Activated naive CD4-positive, alpha-beta T cell treated with anti-CD3 and anti-CD28 coated beads, Interleukin-2, amount 50 U/mL, for 72 hours (primary cell): ENCODE data around the gene CAB39L. TPM values are rescaled to one million over a fixed set of nuclear protein-coding genes. Genes with fewer than 3 reads are reported as not detected.

ENCODE experiments used
- ATAC-seq, 2 donors: fragments of 150-1000 bp; cut with Tn5 transposase; 2 replicates each; pipeline ENCODE4 v1.10.0; 2021; ENCODE audit warnings: mild to moderate bottlenecking in 2 of 2, moderate library complexity in 2 of 2
- DNase-seq, 2 donors: peaks; one replicate each; pipeline ENCODE4 v3.0.0; 2021 to 2022; ENCODE audit warnings: low spot score in 2 of 2
- H3K27ac Mint-ChIP-seq, 2 donors: one replicate each; pipeline ENCODE4 v1.8.0; 2022; ENCODE audit warnings: mild to moderate bottlenecking in 2 of 2, mixed read lengths in 2 of 2
- H3K36me3 Mint-ChIP-seq, 2 donors: one replicate each; pipeline ENCODE4 v1.8.0; 2022; ENCODE audit warnings: mixed read lengths in 2 of 2
- H3K9me3 Mint-ChIP-seq, 2 donors: one replicate each; pipeline ENCODE4 v1.8.0; 2022; ENCODE audit warnings: mixed read lengths in 2 of 2
- total RNA-seq, 2 donors: library from RNA; stranded (reverse); gene quantifications; one replicate each; pipeline ENCODE4 v1.2.3, GENCODE V29; 2022

The CAB39L gene
- total RNA-seq, 2 donors from 2014 or later, result 5.2 to 14.5 TPM

- ATAC-seq (peak in 1 of 2 donors; percentile 70), DNase-seq (no peak)
- H3K27ac Mint-ChIP-seq, result no peak overlapping the region
- peaks cover 0 to 5% of the 10 kb centered on the region in 2 donors for H3K9me3 Mint-ChIP-seq
- H3K36me3 Mint-ChIP-seq, result peaks cover 6 to 38% of the 10 kb centered on the region in 2 donors
These were observed 6.4 kb upstream of the CAB39L start for GRCh38 chr13:49450105-49450819.

DNA sequence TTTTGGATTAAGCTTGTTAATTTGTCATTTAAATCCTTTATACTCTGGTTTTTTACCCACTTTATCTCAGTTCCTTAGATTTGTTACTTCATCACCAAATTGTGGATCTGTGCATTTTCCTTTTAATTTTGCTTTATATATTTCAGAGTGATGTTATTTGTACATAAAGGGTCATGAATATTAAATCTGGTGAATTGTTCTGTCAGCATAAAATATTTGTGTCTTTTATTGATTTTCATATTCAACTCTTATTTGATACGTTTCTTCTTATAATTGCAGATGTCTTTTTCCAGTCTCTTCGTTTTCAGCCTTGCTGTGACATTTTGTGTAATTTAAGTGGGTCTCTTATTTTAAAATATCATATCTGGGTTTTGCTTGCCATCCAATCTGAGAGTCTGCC, 4.9 kb upstream of the CAB39L start:
- peaks cover 17 to 44% of the 10 kb centered on the region in 2 donors for H3K36me3 Mint-ChIP-seq
- no peak for DNase-seq
- ATAC-seq, result no peak
- H3K9me3 Mint-ChIP-seq, result peaks cover 0 to 5% of the 10 kb centered on the region in 2 donors
- no peak overlapping the region for H3K27ac Mint-ChIP-seq

- Mint-ChIP-seq H3K36me3 (peaks cover 25 to 38% of the 10 kb centered on the region in 2 donors), H3K9me3 (peaks cover 0 to 5% of the 10 kb centered on the region in 2 donors), H3K27ac (peak overlapping the region; percentile 87 to 96)
- DNase-seq (no peak), ATAC-seq (no peak)
These were observed 2.6 kb upstream of the CAB39L start for GRCh38 chr13:49446473-49446872.

- peak in 1 of 2 donors; percentile 7 for DNase-seq
- Mint-ChIP-seq H3K36me3 (peaks cover 25 to 37% of the 10 kb centered on the region in 2 donors), H3K9me3 (peaks cover 0 to 4% of the 10 kb centered on the region in 2 donors), H3K27ac (peak overlapping the region; percentile 79 to 96)
- peak; percentile 14 to 17 for ATAC-seq
These were observed 896 bp upstream of the CAB39L start for GRCh38 chr13:49444524-49445395.

GRCh38 chr13:49443357-49443703, 534 bp downstream of the CAB39L start:
- Mint-ChIP-seq H3K36me3 (peaks cover 23 to 25% of the 10 kb centered on the region in 2 donors), H3K9me3 (no peaks in the 10 kb centered on the region), H3K27ac (peak overlapping the region; percentile 96 to 99)
- DNase-seq (no peak), ATAC-seq (no peak)

GRCh38 chr13:49441846-49442245, 2.0 kb downstream of the CAB39L start:
- Mint-ChIP-seq H3K27ac (peak overlapping the region in 1 of 2 donors; percentile 69), H3K9me3 (no peaks in the 10 kb centered on the region), H3K36me3 (peaks cover 22 to 25% of the 10 kb centered on the region in 2 donors)
- ATAC-seq (no peak), DNase-seq (no peak)

- Mint-ChIP-seq H3K36me3 (peaks cover 22 to 25% of the 10 kb centered on the region in 2 donors), H3K27ac (no peak overlapping the region), H3K9me3 (no peaks in the 10 kb centered on the region)
- ATAC-seq, result no peak
- DNase-seq, result no peak
These were observed 2.6 kb downstream of the CAB39L start for GRCh38 chr13:49441312-49441711.

- Mint-ChIP-seq H3K36me3 (peaks cover 9 to 12% of the 10 kb centered on the region in 2 donors), H3K9me3 (no peaks in the 10 kb centered on the region), H3K27ac (no peak overlapping the region)
- ATAC-seq (no peak), DNase-seq (no peak)
These were observed 4.3 kb downstream of the CAB39L start for GRCh38 chr13:49439609-49440008.

GRCh38 chr13:49437705-49438104, 6.2 kb downstream of the CAB39L start:
- Mint-ChIP-seq H3K9me3 (no peaks in the 10 kb centered on the region), H3K36me3 (no peaks in the 10 kb centered on the region), H3K27ac (no peak overlapping the region)
- DNase-seq (no peak), ATAC-seq (no peak)

GRCh38 chr13:49436890-49437289, 7.0 kb downstream of the CAB39L start:
- H3K9me3 Mint-ChIP-seq, result no peaks in the 10 kb centered on the region
- DNase-seq (no peak), ATAC-seq (no peak)
- no peak overlapping the region for H3K27ac Mint-ChIP-seq
- no peaks in the 10 kb centered on the region for H3K36me3 Mint-ChIP-seq

DNA sequence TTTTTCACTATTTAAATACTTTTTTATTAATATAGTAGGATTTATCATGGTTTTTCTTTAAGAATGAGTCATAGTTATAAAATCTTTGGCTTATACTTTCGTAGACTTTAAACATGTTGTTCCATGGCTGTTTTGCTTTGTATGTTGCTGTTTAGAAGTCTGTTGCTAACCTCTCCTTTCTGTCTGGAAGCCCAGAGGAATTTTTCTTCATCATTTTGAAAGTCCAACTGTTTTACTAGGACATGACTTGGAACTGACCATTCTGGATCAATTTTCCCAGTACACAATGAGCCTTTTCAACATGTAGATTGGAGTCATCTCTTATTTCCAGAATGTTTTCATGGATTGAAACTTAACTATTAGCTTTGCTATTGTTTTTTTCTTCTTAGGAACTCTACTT, 7.9 kb downstream of the CAB39L start:
- H3K36me3 Mint-ChIP-seq, result no peaks in the 10 kb centered on the region
- DNase-seq (no peak), ATAC-seq (no peak)
- H3K27ac Mint-ChIP-seq, result no peak overlapping the region
- no peaks in the 10 kb centered on the region for H3K9me3 Mint-ChIP-seq

- Mint-ChIP-seq H3K36me3 (no peaks in the 10 kb centered on the region), H3K9me3 (no peaks in the 10 kb centered on the region), H3K27ac (no peak overlapping the region)
- ATAC-seq, result no peak
- no peak for DNase-seq
These were observed 14.7 kb downstream of the CAB39L start for GRCh38 chr13:49429121-49429520.

DNA sequence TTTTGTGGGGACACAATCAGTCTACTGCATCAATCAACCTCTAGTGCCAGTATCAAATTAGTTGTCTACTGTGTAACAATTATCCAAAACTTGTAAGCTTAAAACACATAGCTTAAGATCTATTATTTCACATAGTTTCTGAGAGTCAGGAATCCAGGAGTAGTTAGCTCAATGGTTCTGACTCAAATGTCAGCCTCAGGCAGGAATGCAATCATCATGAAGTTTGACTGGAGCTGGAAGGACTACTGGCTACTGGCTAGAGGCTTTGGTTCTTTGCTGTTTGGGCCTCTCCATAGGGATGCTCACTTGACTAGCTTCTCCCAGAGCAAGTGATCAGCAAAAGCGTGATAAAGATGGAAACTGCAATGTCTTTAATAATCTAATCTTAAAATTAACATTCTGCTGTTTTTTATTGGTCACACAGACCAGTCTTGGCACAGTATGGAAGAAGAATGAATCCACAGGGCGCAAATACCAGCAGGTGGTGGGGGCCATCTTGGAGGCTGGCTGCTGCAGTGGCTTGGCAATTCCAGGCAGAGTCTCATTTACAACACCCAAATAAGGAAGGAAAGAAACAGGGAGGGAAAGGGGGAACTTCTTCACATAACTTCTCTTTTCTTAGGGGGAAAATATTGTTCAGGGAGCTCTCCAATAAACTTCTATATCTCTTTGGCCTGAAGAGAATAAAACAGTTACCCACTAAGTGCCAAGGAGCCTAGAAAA, 15.7 kb downstream of the CAB39L start:
- H3K27ac Mint-ChIP-seq, result no peak overlapping the region
- no peak for DNase-seq
- H3K36me3 Mint-ChIP-seq, result no peaks in the 10 kb centered on the region
- ATAC-seq, result no peak
- no peaks in the 10 kb centered on the region for H3K9me3 Mint-ChIP-seq

DNA sequence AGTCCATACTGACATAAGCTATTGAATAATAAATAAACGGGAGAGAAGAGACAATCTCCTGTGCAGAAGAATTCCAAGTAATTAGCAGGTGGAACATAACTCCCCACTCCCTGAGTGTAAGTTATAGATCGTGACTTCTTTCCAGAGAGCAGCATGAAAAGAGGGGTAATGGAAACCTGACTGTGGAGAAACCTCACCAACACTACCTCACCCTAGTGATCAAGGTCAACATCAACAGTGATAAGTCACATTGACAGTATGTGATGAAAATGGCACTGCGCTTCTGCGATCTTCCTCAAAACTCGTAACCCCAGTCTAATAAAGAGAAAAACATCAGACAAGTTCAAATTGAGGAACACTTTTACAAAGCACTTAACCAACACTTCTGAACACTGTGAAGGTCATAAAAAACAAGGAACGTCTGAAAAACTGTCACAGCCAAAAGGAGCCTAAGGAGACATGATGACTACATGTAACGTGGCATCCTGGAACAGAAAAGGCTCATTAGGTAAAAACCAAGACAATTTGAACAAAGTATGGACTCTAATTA, 19.8 kb downstream of the CAB39L start:
- ATAC-seq, result no peak
- no peaks in the 10 kb centered on the region for H3K36me3 Mint-ChIP-seq
- no peak overlapping the region for H3K27ac Mint-ChIP-seq
- no peaks in the 10 kb centered on the region for H3K9me3 Mint-ChIP-seq
- no peak for DNase-seq

- H3K36me3 Mint-ChIP-seq, result no peaks in the 10 kb centered on the region
- ATAC-seq (peak; percentile 51 to 76), DNase-seq (peak in 1 of 2 donors; percentile 11)
- H3K9me3 Mint-ChIP-seq, result no peaks in the 10 kb centered on the region
- no peak overlapping the region for H3K27ac Mint-ChIP-seq
These were observed 22.5 kb downstream of the CAB39L start for GRCh38 chr13:49421391-49421790.

- Mint-ChIP-seq H3K27ac (no peak overlapping the region), H3K36me3 (no peaks in the 10 kb centered on the region), H3K9me3 (no peaks in the 10 kb centered on the region)
- ATAC-seq, result no peak
- DNase-seq, result no peak
These were observed 24.6 kb downstream of the CAB39L start for GRCh38 chr13:49419276-49419675.

GRCh38 chr13:49418206-49418605, 25.7 kb downstream of the CAB39L start:
- H3K9me3 Mint-ChIP-seq, result no peaks in the 10 kb centered on the region
- no peaks in the 10 kb centered on the region for H3K36me3 Mint-ChIP-seq
- no peak for DNase-seq
- ATAC-seq, result no peak
- H3K27ac Mint-ChIP-seq, result no peak overlapping the region
